Panc1 (cell line): Measurements from ENCODE around the gene IQSEC1. TPM values are rescaled to one million over a fixed set of nuclear protein-coding genes. Genes with fewer than 3 reads are reported as not detected.

ENCODE experiments used
- ATAC-seq: fragments of 200-7000 bp; cut with Tn5 transposase; 2 replicates; pipeline ENCODE4 v1.9.1; 2020; ENCODE audit warnings: mild to moderate bottlenecking, moderate library complexity
- BruUV-seq: library from RNA; stranded (reverse); fragments of 400-500 nt; replicated peaks from 2 replicates; lab custom pipeline; 2021; lab: Mats Ljungman, UMichigan
- CTCF ChIA-PET: fragments of 300-600 bp; sonication (Branson Sonifier 250); formaldehyde crosslinking; loops from one replicate; lab custom pipeline; 2022; ENCODE audit warnings: antibody characterized with exemption; lab: Charles Lee
- POLR2A ChIA-PET: fragments of 300-600 bp; sonication (Branson Sonifier 250); formaldehyde crosslinking; loops from one replicate; lab custom pipeline; 2022; ENCODE audit warnings: antibody characterized with exemption; lab: Charles Lee
- DNase-seq: peaks from one replicate; pipeline ENCODE4 v3.0.0-alpha.2; 2010; ENCODE audit warnings: low read depth, low spot score
- H3K27ac ChIP-seq: 2 replicates; pipeline ENCODE4 v1.5.1; 2011; ENCODE audit warnings: mild to moderate bottlenecking, low read length, inconsistent platforms
- H3K27me3 ChIP-seq: fragments of 200-500 bp; sonication (Bioruptor generic); 2 replicates; pipeline ENCODE4 v1.6.0; 2014; ENCODE audit warnings: low read length, inconsistent platforms; ENCODE audit not compliant: control insufficient read depth, insufficient read depth
- H3K36me3 ChIP-seq: fragments of 200-500 bp; sonication (Bioruptor generic); 2 replicates; pipeline ENCODE4 v1.5.1; 2014; ENCODE audit warnings: inconsistent platforms, mild to moderate bottlenecking, low read length, moderate library complexity; ENCODE audit not compliant: control insufficient read depth, insufficient read depth
- H3K4me1 ChIP-seq: 2 replicates; pipeline ENCODE4 v1.5.1; 2011; ENCODE audit warnings: inconsistent platforms, mild to moderate bottlenecking, low read length, moderate library complexity; ENCODE audit not compliant: control insufficient read depth, insufficient read depth
- H3K4me3 ChIP-seq, 2 experiments: 2 replicates each; pipeline ENCODE4 v1.5.1; 2011 to 2012; ENCODE audit warnings: low read depth in 2 of 2, low read length in 2 of 2, mild to moderate bottlenecking in 2 of 2, inconsistent platforms in 1 of 2, moderate library complexity in 1 of 2
- H3K9me3 ChIP-seq: fragments of 200-500 bp; sonication (Bioruptor generic); 2 replicates; pipeline ENCODE4 v1.5.1; 2014; ENCODE audit warnings: low read depth, mild to moderate bottlenecking, inconsistent platforms, low read length, moderate library complexity; ENCODE audit not compliant: control insufficient read depth, insufficient read depth
- CTCF ChIP-seq: fragments of 450-650 bp; IDR thresholded peaks from 2 replicates; pipeline ENCODE4 v1.5.1; 2017; ENCODE audit warnings: mild to moderate bottlenecking
- POLR2AphosphoS5 ChIP-seq: IDR thresholded peaks from 2 replicates; pipeline ENCODE4 v1.6.1; 2012; ENCODE audit warnings: mild to moderate bottlenecking, low read depth, low read length, moderate library complexity
- REST ChIP-seq, 2 experiments: IDR thresholded peaks; 2 replicates each; pipeline ENCODE4 v1.6.1; 2011 to 2012; ENCODE audit warnings: low read depth in 2 of 2, control low read depth in 1 of 2, low read length in 1 of 2, mild to moderate bottlenecking in 1 of 2, moderate library complexity in 1 of 2; ENCODE audit not compliant: insufficient read depth in 1 of 2
- SIN3A ChIP-seq: IDR thresholded peaks from 2 replicates; pipeline ENCODE4 v1.6.1; 2012; ENCODE audit warnings: low read depth, mild to moderate bottlenecking, low read length, moderate library complexity, borderline replicate concordance; ENCODE audit not compliant: insufficient read depth
- TCF7L2 ChIP-seq: IDR thresholded peaks from 2 replicates; pipeline ENCODE4 v1.6.1; 2011; ENCODE audit warnings: mild to moderate bottlenecking, low read depth, low read length, inconsistent platforms
- in situ Hi-C: cut with HindIII; loops from 2 replicates; pipeline ENCODE4 v1.10.0; 2016; ENCODE audit warnings: low sequenced_read_pairs, low pct_unique_long_range_greater_than_20kb
- intact Hi-C: fragments of 100-400 bp; cut with micrococcal nuclease; formaldehyde crosslinking; loops from one replicate; pipeline ENCODE4 v1.10.0; 2022; ENCODE audit not compliant: unreplicated experiment
- total RNA-seq: library from RNA; stranded (reverse); gene quantifications from one replicate; pipeline ENCODE4 v1.2.1, GENCODE V29; 2021; ENCODE audit not compliant: unreplicated experiment

Gene IQSEC1
- total RNA-seq, 1 experiment from 2014 or later: 28.4 TPM

- Histone ChIP-seq H3K4me1 (no peaks in the 10 kb centered on the region), H3K27ac (no peak overlapping the region), H3K4me3 (no peak overlapping the region), H3K36me3 (no peaks in the 10 kb centered on the region), H3K9me3 (no peaks in the 10 kb centered on the region), H3K27me3 (no peaks in the 10 kb centered on the region)
- ChIA-PET POLR2A (no interaction called here), CTCF (no interaction called here)
- TF ChIP-seq POLR2AphosphoS5 (no peak), REST (IDR thresholded peaks at IDR 0.05; ENCODE audit: insufficient read depth in 1 of 2, low read depth in 2 of 2, low read length in 1 of 2) (no peak), SIN3A (no peak), CTCF (no peak), TCF7L2 (no peak)
- no TSS peak for BruUV-seq
- DNase-seq (no peak), ATAC-seq (no peak)
- intact Hi-C loops: no loop called here
- in situ Hi-C loops: no loop called here
These were observed 4.8 kb downstream of the IQSEC1 start for GRCh38 chr3:13068269-13069010.

GRCh38 chr3:13067778-13068177, 5.5 kb downstream of the IQSEC1 start:
- no TSS peak for BruUV-seq
- no peaks in the 10 kb centered on the region for H3K27me3 ChIP-seq
- in situ Hi-C loops: no loop called here
- CTCF ChIA-PET: no interaction called here
- DNase-seq (no peak), ATAC-seq (no peak)
- POLR2A ChIA-PET: no interaction called here
- no peak for TF ChIP-seq CTCF
- TF ChIP-seq SIN3A: no peak
- no peak for TF ChIP-seq POLR2AphosphoS5
- TF ChIP-seq REST (IDR thresholded peaks at IDR 0.05; ENCODE audit: insufficient read depth in 1 of 2, low read depth in 2 of 2, low read length in 1 of 2): no peak
- TF ChIP-seq TCF7L2: no peak
- intact Hi-C loops: no loop called here
- H3K27ac ChIP-seq: no peak overlapping the region
- H3K9me3 ChIP-seq: no peaks in the 10 kb centered on the region
- H3K36me3 ChIP-seq: no peaks in the 10 kb centered on the region
- no peak overlapping the region for H3K4me3 ChIP-seq
- H3K4me1 ChIP-seq: no peaks in the 10 kb centered on the region
